Endodermal cell (in vitro differentiated cells): ENCODE results near the gene DENND1A. TPM values are rescaled to one million over a fixed set of nuclear protein-coding genes. Genes with fewer than 3 reads are reported as not detected.

Experiments used
- DNase-seq: peaks from one replicate; pipeline ENCODE4 v3.0.0-alpha.2; 2017
- H3K27ac ChIP-seq: 2 replicates; pipeline ENCODE4 v1.5.1; 2013; ENCODE audit warnings: mild to moderate bottlenecking, low read depth, low read length, moderate library complexity
- H3K27me3 ChIP-seq: 2 replicates; pipeline ENCODE4 v1.6.1; 2013; ENCODE audit warnings: mild to moderate bottlenecking, low read length, moderate library complexity; ENCODE audit not compliant: insufficient read depth, control insufficient read depth, poor library complexity, severe bottlenecking
- H3K36me3 ChIP-seq: 2 replicates; pipeline ENCODE4 v1.7.0; 2013; ENCODE audit warnings: mild to moderate bottlenecking, low read length, moderate library complexity; ENCODE audit not compliant: control insufficient read depth, insufficient read depth
- H3K4me1 ChIP-seq: one replicate; pipeline ENCODE4 v1.7.0; 2013; ENCODE audit warnings: low read length; ENCODE audit not compliant: control insufficient read depth, insufficient read depth
- H3K4me3 ChIP-seq: 2 replicates; pipeline ENCODE4 v1.5.1; 2013; ENCODE audit warnings: mild to moderate bottlenecking, low read length, moderate library complexity
- H3K9ac ChIP-seq: 2 replicates; pipeline ENCODE4 v1.6.1; 2013; ENCODE audit warnings: mild to moderate bottlenecking, low read length, moderate library complexity; ENCODE audit not compliant: poor library complexity, severe bottlenecking; ENCODE audit errors: extremely low read depth
- H3K9me3 ChIP-seq: 2 replicates; pipeline ENCODE4 v1.6.1; 2013; ENCODE audit warnings: mild to moderate bottlenecking, low read length, moderate library complexity; ENCODE audit not compliant: control insufficient read depth
- H3K27ac Mint-ChIP-seq: 2 replicates; pipeline ENCODE4 v1.8.0; 2020; ENCODE audit warnings: mixed read lengths
- H3K27me3 Mint-ChIP-seq: 2 replicates; pipeline ENCODE4 v1.8.0; 2021; ENCODE audit warnings: mild to moderate bottlenecking, mixed read lengths; ENCODE audit not compliant: insufficient read depth
- H3K36me3 Mint-ChIP-seq: 2 replicates; pipeline ENCODE4 v1.8.0; 2020; ENCODE audit warnings: low read depth, mixed read lengths
- H3K4me1 Mint-ChIP-seq: 2 replicates; pipeline ENCODE4 v1.8.0; 2020; ENCODE audit warnings: mixed read lengths
- H3K4me3 Mint-ChIP-seq: 2 replicates; pipeline ENCODE4 v1.8.0; 2020; ENCODE audit warnings: mild to moderate bottlenecking, moderate library complexity, mixed read lengths
- H3K9me3 Mint-ChIP-seq: 2 replicates; pipeline ENCODE4 v1.8.0; 2020; ENCODE audit warnings: mild to moderate bottlenecking, mixed read lengths
- WGBS, 2 experiments: methylation state at CpG; one replicate each; pipeline versions ENCODE4 v1.1.5 to v1.1.7; 2013; ENCODE audit warnings: missing lambda C conversion rate in 2 of 2, mixed read lengths in 1 of 2; ENCODE audit not compliant: insufficient coverage in 1 of 2, insufficient read length in 1 of 2; 5-methylcytosine and 5-hydroxymethylcytosine counted together
- total RNA-seq, 2 donors: library from RNA; stranded (reverse); fragmentation: NEBNext Ultra II Directional in 1 of 2; extraction: Animal tissue kit (Norgen Biotek cat#: 25700) in 1 of 2; gene quantifications; 2 replicates in 1 of 2; 3 replicates in 1 of 2; pipeline ENCODE4 v1.2.1, GENCODE V29; 2021
- TF ChIP-seq, protein P1 (sequence below): fragments of 200-600 bp; sonication (generic); conservative IDR thresholded peaks from 2 replicates; pipeline ENCODE4 v1.5.0; 2021; ENCODE audit warnings: antibody characterized with exemption, mild to moderate bottlenecking

The DENND1A gene
- total RNA-seq, 2 donors from 2014 or later: 29.5 to 38.4 TPM

DNA sequence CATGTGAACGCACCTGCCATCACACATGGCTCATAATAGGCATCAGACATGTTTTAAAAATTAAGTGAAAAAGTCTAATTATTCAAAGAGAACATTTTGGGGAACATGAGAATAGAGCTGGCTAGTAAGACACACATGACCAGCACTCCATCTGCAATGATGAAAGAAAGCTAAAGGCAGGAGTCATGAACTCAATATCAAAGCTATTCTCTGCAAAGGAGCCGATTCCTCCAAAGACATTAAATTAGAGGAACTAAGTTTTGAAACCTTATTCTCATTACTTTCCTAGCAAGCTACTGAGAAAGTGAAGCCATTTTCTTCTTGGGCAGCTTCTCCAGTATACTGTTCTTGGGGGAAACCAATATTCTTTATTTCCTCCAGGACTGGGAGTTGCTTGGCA, 401.9 kb downstream of the DENND1A start:
- TF ChIP-seq, protein P1, sequence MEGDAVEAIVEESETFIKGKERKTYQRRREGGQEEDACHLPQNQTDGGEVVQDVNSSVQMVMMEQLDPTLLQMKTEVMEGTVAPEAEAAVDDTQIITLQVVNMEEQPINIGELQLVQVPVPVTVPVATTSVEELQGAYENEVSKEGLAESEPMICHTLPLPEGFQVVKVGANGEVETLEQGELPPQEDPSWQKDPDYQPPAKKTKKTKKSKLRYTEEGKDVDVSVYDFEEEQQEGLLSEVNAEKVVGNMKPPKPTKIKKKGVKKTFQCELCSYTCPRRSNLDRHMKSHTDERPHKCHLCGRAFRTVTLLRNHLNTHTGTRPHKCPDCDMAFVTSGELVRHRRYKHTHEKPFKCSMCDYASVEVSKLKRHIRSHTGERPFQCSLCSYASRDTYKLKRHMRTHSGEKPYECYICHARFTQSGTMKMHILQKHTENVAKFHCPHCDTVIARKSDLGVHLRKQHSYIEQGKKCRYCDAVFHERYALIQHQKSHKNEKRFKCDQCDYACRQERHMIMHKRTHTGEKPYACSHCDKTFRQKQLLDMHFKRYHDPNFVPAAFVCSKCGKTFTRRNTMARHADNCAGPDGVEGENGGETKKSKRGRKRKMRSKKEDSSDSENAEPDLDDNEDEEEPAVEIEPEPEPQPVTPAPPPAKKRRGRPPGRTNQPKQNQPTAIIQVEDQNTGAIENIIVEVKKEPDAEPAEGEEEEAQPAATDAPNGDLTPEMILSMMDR: no peak
- Histone ChIP-seq H3K27me3 (no peaks in the 10 kb centered on the region), H3K4me3 (no peak overlapping the region), H3K27ac (no peak overlapping the region), H3K4me1 (no peaks in the 10 kb centered on the region), H3K9me3 (peaks cover 9% of the 10 kb centered on the region), H3K9ac (no peak overlapping the region), H3K36me3 (no peaks in the 10 kb centered on the region)
- no peaks in the 10 kb centered on the region for H3K27me3 Mint-ChIP-seq
- H3K9me3 Mint-ChIP-seq: peaks cover 7% of the 10 kb centered on the region
- H3K4me1 Mint-ChIP-seq: no peaks in the 10 kb centered on the region
- no peak overlapping the region for H3K4me3 Mint-ChIP-seq
- DNase-seq: no peak
- H3K36me3 Mint-ChIP-seq: no peaks in the 10 kb centered on the region
- no peak overlapping the region for H3K27ac Mint-ChIP-seq
- 86% methylated on average over 2 of the region's 2 CpGs; no CpG with 5 or more reads in 1 of the 2 experiments for WGBS, 2 experiments

DNA sequence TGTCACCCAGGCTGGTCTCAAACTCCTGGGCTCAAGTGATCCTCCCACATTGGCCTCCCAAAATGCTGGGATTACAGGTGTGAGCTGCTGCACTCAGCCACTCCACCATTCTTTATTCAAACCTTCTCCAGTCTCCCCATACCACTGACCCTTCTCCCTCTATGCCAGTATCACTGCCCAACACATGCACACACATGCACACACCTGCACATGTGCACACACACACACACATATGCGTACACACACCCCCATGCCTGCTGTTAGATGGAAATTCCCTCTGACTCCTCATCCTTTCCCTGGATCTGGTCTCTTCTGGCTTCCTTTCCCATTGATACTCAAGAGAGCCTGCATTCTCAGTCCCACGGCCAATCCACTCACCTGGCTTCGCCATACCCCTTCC, 404.0 kb downstream of the DENND1A start:
- Histone ChIP-seq H3K4me1 (no peaks in the 10 kb centered on the region), H3K9me3 (peaks cover 9% of the 10 kb centered on the region), H3K9ac (no peak overlapping the region), H3K36me3 (no peaks in the 10 kb centered on the region), H3K27me3 (no peaks in the 10 kb centered on the region), H3K4me3 (no peak overlapping the region), H3K27ac (no peak overlapping the region)
- no peaks in the 10 kb centered on the region for H3K36me3 Mint-ChIP-seq
- H3K4me1 Mint-ChIP-seq: no peaks in the 10 kb centered on the region
- H3K9me3 Mint-ChIP-seq: peaks cover 7% of the 10 kb centered on the region
- TF ChIP-seq, protein P1: no peak
- H3K4me3 Mint-ChIP-seq: no peak overlapping the region
- no peak overlapping the region for H3K27ac Mint-ChIP-seq
- no peaks in the 10 kb centered on the region for H3K27me3 Mint-ChIP-seq
- WGBS, 2 experiments: 93 to 100% methylated on average over 2 to 3 of the region's 3 CpGs
- no peak for DNase-seq

DNA sequence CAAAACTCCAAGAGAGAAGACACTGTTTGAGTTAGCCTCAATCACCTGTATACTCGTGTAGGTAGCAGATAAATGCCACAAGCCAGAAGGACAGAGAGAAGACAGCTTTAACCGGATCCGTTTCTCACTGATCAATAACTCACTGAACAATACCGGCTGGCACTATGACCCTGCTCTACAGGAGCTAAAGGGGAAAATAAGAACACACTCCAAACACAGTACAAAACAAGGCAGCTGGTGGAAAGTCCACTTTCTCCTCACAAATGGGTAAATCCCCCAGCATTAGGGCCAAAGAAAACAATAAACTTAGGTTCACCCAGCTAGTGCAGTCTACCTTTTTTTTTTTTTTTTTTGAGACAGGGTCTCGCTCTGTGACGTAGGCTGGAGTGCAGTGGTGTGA, 404.5 kb downstream of the DENND1A start:
- no peak overlapping the region for H3K27ac ChIP-seq
- Mint-ChIP-seq H3K4me3 (no peak overlapping the region), H3K4me1 (no peaks in the 10 kb centered on the region), H3K9me3 (peaks cover 6% of the 10 kb centered on the region), H3K27me3 (no peaks in the 10 kb centered on the region), H3K36me3 (no peaks in the 10 kb centered on the region), H3K27ac (no peak overlapping the region)
- 89 to 91% methylated on average over 3 to 6 of the region's 6 CpGs for WGBS, 2 experiments
- no peak for DNase-seq
- TF ChIP-seq, protein P1: no peak
- peaks cover 7% of the 10 kb centered on the region for H3K9me3 ChIP-seq
- no peak overlapping the region for H3K4me3 ChIP-seq
- no peaks in the 10 kb centered on the region for H3K36me3 ChIP-seq
- H3K4me1 ChIP-seq: no peaks in the 10 kb centered on the region
- H3K9ac ChIP-seq: no peak overlapping the region
- no peaks in the 10 kb centered on the region for H3K27me3 ChIP-seq
